Measurements from ENCODE around the gene FER1L5. TPM values are rescaled to one million over a fixed set of nuclear protein-coding genes. Genes with fewer than 3 reads are reported as not detected.

The FER1L5 gene
- total RNA-seq, 1 experiment from 2014 or later = 1.2 TPM

DNA sequence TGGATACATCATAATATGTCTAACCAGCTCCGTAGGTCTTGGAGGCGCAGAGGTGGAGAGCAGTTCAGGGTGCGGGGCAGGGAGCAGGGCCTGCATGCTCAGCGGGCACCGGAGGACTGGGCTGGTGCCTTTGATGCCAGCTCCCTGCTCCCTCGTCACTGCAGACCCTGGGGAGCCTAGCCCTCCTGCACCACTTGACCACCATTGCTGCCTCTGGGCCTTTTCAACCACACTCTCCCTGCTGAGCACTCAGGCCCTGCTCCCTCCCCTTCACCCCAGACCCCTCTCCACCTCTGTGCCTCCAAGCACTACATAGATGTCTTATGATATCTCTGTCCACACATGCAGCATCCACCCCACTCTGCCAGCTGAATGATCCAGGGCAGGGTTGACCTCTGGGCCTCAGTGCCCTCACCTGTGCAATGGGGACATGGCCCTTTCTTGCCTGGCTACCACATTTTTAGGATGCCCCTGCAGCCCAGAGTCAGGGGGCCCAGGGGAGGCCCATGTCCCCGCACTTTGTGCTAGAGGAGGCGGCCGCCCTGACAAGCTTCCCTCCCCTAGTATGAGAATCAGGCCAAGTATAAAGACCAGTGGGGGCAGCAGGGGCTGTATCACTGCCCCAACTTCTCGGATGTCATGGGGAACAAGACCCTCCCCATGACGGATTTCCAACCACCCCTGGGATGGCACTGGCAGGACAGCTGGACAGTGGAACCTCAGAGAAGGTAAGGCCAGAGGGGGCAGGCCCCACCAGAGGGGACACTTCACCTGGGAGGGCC, 46.3 kb downstream of the FER1L5 start:
- no peak overlapping the region for H3K9ac ChIP-seq (ENCODE audit: extremely low read depth, insufficient read length, low read length)
- H2AFZ ChIP-seq (ENCODE audit: low read length) = no peak overlapping the region
- H4K91ac ChIP-seq (ENCODE audit: insufficient read length, low read depth, low read length) = no peak overlapping the region
- H3K18ac ChIP-seq (ENCODE audit: insufficient read length, low read depth, low read length) = no peak overlapping the region
- no peaks in the 10 kb centered on the region for H3K9me3 ChIP-seq (ENCODE audit: control insufficient read depth, low read depth, low read length)
- no peaks in the 10 kb centered on the region for H3K79me1 ChIP-seq (ENCODE audit: insufficient read depth, low read depth, low read length, poor library complexity, severe bottlenecking)
- H3K27me3 ChIP-seq (ENCODE audit: insufficient read depth, low read length) = no peaks in the 10 kb centered on the region
- no peak overlapping the region for H3K4ac ChIP-seq (ENCODE audit: low read depth, low read length)
- H2BK120ac ChIP-seq (ENCODE audit: low read depth, low read length, poor library complexity, severe bottlenecking) = no peak overlapping the region
- no peak overlapping the region for H2BK15ac ChIP-seq (ENCODE audit: low read depth, low read length)
- H3K79me2 ChIP-seq (ENCODE audit: insufficient read depth, low read length) = no peaks in the 10 kb centered on the region
- H2BK5ac ChIP-seq (ENCODE audit: insufficient read length, low read length) = no peak overlapping the region
- H3K4me2 ChIP-seq (ENCODE audit: insufficient read depth, insufficient read length, low read length) = no peak overlapping the region
- H4K20me1 ChIP-seq (ENCODE audit: control insufficient read depth, insufficient read depth, insufficient read length) = no peaks in the 10 kb centered on the region
- H4K5ac ChIP-seq (ENCODE audit: insufficient read length, low read depth, low read length) = no peak overlapping the region
- H2BK20ac ChIP-seq (ENCODE audit: low read depth, low read length, poor library complexity, severe bottlenecking) = no peak overlapping the region
- H3K23ac ChIP-seq (ENCODE audit: insufficient read length, low read depth, low read length) = no peak overlapping the region
- Mint-ChIP-seq H3K4me1 (peaks cover 6 to 12% of the 10 kb centered on the region in 2 experiments; a peak in 3 of 4 replicates), H3K27me3 (ENCODE audit: low read depth) (no peaks in the 10 kb centered on the region; the same call in 1 of the 2 replicates), H3K4me3 (no peak overlapping the region), H3K27ac (no peak overlapping the region; a peak in 1 of 7 replicates), H3K9me3 (no peaks in the 10 kb centered on the region; a peak in 1 of 5 replicates), H3K36me3 (ENCODE audit: insufficient read depth in 1 of 3, low read depth in 3 of 3) (no peaks in the 10 kb centered on the region)
- no peak overlapping the region for H2AK5ac ChIP-seq (ENCODE audit: insufficient read length, low read length)
- WGBS (ENCODE audit: extremely low coverage, insufficient read length, low lambda C conversion rate) = no CpG with 5 or more reads among the region's 11 CpGs
- no peak overlapping the region for H3K27ac ChIP-seq (ENCODE audit: insufficient read length, low read depth, low read length)
- H3K56ac ChIP-seq (ENCODE audit: insufficient read length, low read depth, low read length) = no peak overlapping the region
- H3T11ph ChIP-seq (ENCODE audit: low read length) = no peak overlapping the region
- no peak overlapping the region for H2BK12ac ChIP-seq (ENCODE audit: insufficient read length, low read depth, low read length)
- H3K23me2 ChIP-seq (ENCODE audit: insufficient read length, low read depth, low read length, poor library complexity, severe bottlenecking) = no peaks in the 10 kb centered on the region
- no peak overlapping the region for H4K8ac ChIP-seq (replicated peaks; ENCODE audit: insufficient read length, low read depth, low read length)
- TF ChIP-seq, protein P1, sequence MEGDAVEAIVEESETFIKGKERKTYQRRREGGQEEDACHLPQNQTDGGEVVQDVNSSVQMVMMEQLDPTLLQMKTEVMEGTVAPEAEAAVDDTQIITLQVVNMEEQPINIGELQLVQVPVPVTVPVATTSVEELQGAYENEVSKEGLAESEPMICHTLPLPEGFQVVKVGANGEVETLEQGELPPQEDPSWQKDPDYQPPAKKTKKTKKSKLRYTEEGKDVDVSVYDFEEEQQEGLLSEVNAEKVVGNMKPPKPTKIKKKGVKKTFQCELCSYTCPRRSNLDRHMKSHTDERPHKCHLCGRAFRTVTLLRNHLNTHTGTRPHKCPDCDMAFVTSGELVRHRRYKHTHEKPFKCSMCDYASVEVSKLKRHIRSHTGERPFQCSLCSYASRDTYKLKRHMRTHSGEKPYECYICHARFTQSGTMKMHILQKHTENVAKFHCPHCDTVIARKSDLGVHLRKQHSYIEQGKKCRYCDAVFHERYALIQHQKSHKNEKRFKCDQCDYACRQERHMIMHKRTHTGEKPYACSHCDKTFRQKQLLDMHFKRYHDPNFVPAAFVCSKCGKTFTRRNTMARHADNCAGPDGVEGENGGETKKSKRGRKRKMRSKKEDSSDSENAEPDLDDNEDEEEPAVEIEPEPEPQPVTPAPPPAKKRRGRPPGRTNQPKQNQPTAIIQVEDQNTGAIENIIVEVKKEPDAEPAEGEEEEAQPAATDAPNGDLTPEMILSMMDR (conservative IDR thresholded peaks at IDR 0.05) = no peak
- H3K14ac ChIP-seq (ENCODE audit: insufficient read depth, low read length) = no peak overlapping the region; the same call in 1 of the 2 replicates
- no peaks in the 10 kb centered on the region for H3K4me1 ChIP-seq (ENCODE audit: insufficient read depth, low read length)
- DNase-seq = no peak
